ENCODE data around the gene KCNA1.

The KCNA1 gene

GRCh38 chr12:4909734-4910501 lies at the start of gene KCNA1:
Gene KCNA1 (plus strand): TSS chr12:4909905. CDS start chr12:4911379, 1,474 bp downstream.
- DNase-seq (ENCODE audit: low spot score) = no peak
- TF ChIP-seq, protein P1, sequence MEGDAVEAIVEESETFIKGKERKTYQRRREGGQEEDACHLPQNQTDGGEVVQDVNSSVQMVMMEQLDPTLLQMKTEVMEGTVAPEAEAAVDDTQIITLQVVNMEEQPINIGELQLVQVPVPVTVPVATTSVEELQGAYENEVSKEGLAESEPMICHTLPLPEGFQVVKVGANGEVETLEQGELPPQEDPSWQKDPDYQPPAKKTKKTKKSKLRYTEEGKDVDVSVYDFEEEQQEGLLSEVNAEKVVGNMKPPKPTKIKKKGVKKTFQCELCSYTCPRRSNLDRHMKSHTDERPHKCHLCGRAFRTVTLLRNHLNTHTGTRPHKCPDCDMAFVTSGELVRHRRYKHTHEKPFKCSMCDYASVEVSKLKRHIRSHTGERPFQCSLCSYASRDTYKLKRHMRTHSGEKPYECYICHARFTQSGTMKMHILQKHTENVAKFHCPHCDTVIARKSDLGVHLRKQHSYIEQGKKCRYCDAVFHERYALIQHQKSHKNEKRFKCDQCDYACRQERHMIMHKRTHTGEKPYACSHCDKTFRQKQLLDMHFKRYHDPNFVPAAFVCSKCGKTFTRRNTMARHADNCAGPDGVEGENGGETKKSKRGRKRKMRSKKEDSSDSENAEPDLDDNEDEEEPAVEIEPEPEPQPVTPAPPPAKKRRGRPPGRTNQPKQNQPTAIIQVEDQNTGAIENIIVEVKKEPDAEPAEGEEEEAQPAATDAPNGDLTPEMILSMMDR (IDR thresholded peaks at IDR 0.05; ENCODE audit: poor library complexity, severe bottlenecking) = no peak
- peaks cover 77% of the 10 kb centered on the region for H3K27me3 ChIP-seq (ENCODE audit: insufficient read depth, poor library complexity, severe bottlenecking)

GRCh38 chr12:4860741-4861140 lies 49.0 kb upstream of the KCNA1 start:
- DNase-seq (ENCODE audit: low spot score) (no peak), ATAC-seq (ENCODE audit: low read depth) (no peak)
- Histone ChIP-seq H3K27me3 (ENCODE audit: insufficient read depth, poor library complexity, severe bottlenecking) (peaks cover 35% of the 10 kb centered on the region), H3K4me3 (ENCODE audit: severe bottlenecking) (no peak overlapping the region), H3K4me1 (ENCODE audit: insufficient read depth, poor library complexity, severe bottlenecking) (no peaks in the 10 kb centered on the region), H3K36me3 (ENCODE audit: low read depth) (no peaks in the 10 kb centered on the region), H3K27ac (ENCODE audit: poor library complexity, severe bottlenecking) (no peak overlapping the region), H3K9me3 (ENCODE audit: severe bottlenecking) (no peaks in the 10 kb centered on the region)
- TF ChIP-seq, protein P1 (IDR thresholded peaks at IDR 0.05; ENCODE audit: poor library complexity, severe bottlenecking) = no peak

More at GRCh38 chr12:4909734-4910501, at the start of gene KCNA1:
- Histone ChIP-seq H3K9me3 (ENCODE audit: severe bottlenecking) (peaks cover 2% of the 10 kb centered on the region), H3K4me3 (ENCODE audit: severe bottlenecking) (no peak within 1 kb of the TSS), H3K36me3 (ENCODE audit: low read depth) (no peaks in the 10 kb centered on the region), H3K27ac (ENCODE audit: poor library complexity, severe bottlenecking) (no peak within 1 kb of the TSS), H3K4me1 (ENCODE audit: insufficient read depth, poor library complexity, severe bottlenecking) (no peaks in the 10 kb centered on the region)
- ATAC-seq (ENCODE audit: low read depth) = peak; percentile 56

DNA sequence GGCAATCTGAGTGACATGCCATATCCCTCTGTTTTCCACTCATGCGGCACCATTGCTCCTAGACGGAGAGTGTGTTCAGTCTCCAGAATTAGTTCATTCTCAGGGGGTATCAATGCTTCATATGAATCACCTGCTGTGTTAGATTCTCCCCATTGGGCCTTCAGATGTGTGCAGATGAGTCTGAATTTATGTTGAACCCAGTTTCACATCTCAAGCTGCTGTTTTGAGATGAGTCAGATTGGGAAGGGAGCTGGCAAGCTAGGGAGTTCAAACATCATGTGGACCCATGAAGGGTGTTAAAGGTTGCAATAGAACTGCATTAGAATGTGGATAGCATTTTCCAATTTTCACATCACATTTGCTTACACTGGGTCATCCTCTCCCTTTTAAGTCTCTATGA lies 46.9 kb upstream of the KCNA1 start:
- Histone ChIP-seq H3K27ac (ENCODE audit: poor library complexity, severe bottlenecking) (no peak overlapping the region), H3K9me3 (ENCODE audit: severe bottlenecking) (no peaks in the 10 kb centered on the region), H3K36me3 (ENCODE audit: low read depth) (no peaks in the 10 kb centered on the region), H3K4me1 (ENCODE audit: insufficient read depth, poor library complexity, severe bottlenecking) (no peaks in the 10 kb centered on the region), H3K27me3 (ENCODE audit: insufficient read depth, poor library complexity, severe bottlenecking) (peaks cover 30% of the 10 kb centered on the region), H3K4me3 (ENCODE audit: severe bottlenecking) (no peak overlapping the region)
- TF ChIP-seq, protein P1 (IDR thresholded peaks at IDR 0.05; ENCODE audit: poor library complexity, severe bottlenecking) = no peak
- ATAC-seq (ENCODE audit: low read depth) (no peak), DNase-seq (ENCODE audit: low spot score) (no peak)

DNA sequence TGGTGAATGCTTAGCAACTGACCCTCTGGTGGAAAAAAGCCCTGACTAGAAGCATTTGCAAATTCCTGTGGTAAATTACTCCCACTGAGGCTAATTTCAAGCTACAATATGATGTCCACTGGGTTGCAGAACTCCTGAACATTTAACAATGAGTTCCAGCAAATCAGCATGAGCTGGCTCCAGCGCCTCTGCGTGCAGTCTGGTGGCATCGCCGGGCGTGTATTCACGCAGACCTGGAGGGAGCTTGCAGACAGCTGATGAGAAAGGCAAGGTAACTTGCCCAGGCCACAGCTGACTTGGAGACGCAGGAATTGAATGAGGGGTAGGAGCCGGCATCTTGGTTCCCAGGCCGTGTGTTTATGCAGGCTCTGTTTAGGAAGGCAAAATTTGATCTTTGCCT lies 45.1 kb upstream of the KCNA1 start:
- ATAC-seq (ENCODE audit: low read depth) = no peak
- TF ChIP-seq, protein P1 (IDR thresholded peaks at IDR 0.05; ENCODE audit: poor library complexity, severe bottlenecking) = no peak
- Histone ChIP-seq H3K36me3 (ENCODE audit: low read depth) (no peaks in the 10 kb centered on the region), H3K4me3 (ENCODE audit: severe bottlenecking) (no peak overlapping the region), H3K9me3 (ENCODE audit: severe bottlenecking) (no peaks in the 10 kb centered on the region), H3K4me1 (ENCODE audit: insufficient read depth, poor library complexity, severe bottlenecking) (no peaks in the 10 kb centered on the region), H3K27me3 (ENCODE audit: insufficient read depth, poor library complexity, severe bottlenecking) (peaks cover 14% of the 10 kb centered on the region), H3K27ac (ENCODE audit: poor library complexity, severe bottlenecking) (no peak overlapping the region)
- no peak for DNase-seq (ENCODE audit: low spot score)

GRCh38 chr12:4865246-4865645 lies 44.5 kb upstream of the KCNA1 start:
- TF ChIP-seq, protein P1 (IDR thresholded peaks at IDR 0.05; ENCODE audit: poor library complexity, severe bottlenecking) = no peak
- Histone ChIP-seq H3K27me3 (ENCODE audit: insufficient read depth, poor library complexity, severe bottlenecking) (peaks cover 14% of the 10 kb centered on the region), H3K9me3 (ENCODE audit: severe bottlenecking) (no peaks in the 10 kb centered on the region), H3K36me3 (ENCODE audit: low read depth) (no peaks in the 10 kb centered on the region), H3K4me1 (ENCODE audit: insufficient read depth, poor library complexity, severe bottlenecking) (no peaks in the 10 kb centered on the region), H3K27ac (ENCODE audit: poor library complexity, severe bottlenecking) (no peak overlapping the region), H3K4me3 (ENCODE audit: severe bottlenecking) (no peak overlapping the region)
- no peak for ATAC-seq (ENCODE audit: low read depth)
- DNase-seq (ENCODE audit: low spot score) = no peak
